Nucleus accumbens (tissue), 56 donors: ENCODE results near the gene SRGAP3.
A peak's percentile ranks its signal among the peaks of the same experiment; 100 is the strongest.

ENCODE experiments used
- DNase-seq, 56 donors: peaks; one replicate each; lab custom pipeline; 2025; lab: John Stamatoyannopoulos, UW

SRGAP3 gene

GRCh38 chr3:8996681-8997121 lies 252.7 kb downstream of the SRGAP3 start:
- peak in 47 of 56 donors; percentile 6 to 84 (median 41) for DNase-seq

- DNase-seq, result no peak
Measured at GRCh38 chr3:8996216-8996615, 253.2 kb downstream of the SRGAP3 start.

- DNase-seq, result no peak
Measured at GRCh38 chr3:8994226-8994625, 255.2 kb downstream of the SRGAP3 start.

- no peak for DNase-seq
Measured at GRCh38 chr3:8993331-8993730, 256.1 kb downstream of the SRGAP3 start.

- no peak for DNase-seq
Measured at GRCh38 chr3:8992854-8993253, 256.6 kb downstream of the SRGAP3 start.

- no peak for DNase-seq
Measured at GRCh38 chr3:8992199-8992598, 257.2 kb downstream of the SRGAP3 start.

GRCh38 chr3:8990266-8991215 lies 258.9 kb downstream of the SRGAP3 start:
- no peak for DNase-seq

GRCh38 chr3:8988791-8989558 lies 260.5 kb downstream of the SRGAP3 start:
- no peak for DNase-seq

GRCh38 chr3:8988384-8988655 lies 261.1 kb downstream of the SRGAP3 start:
- peak in 1 of 56 donors; percentile 46 for DNase-seq

GRCh38 chr3:8987645-8988383 lies 261.6 kb downstream of the SRGAP3 start:
- peak in 44 of 56 donors; percentile 9 to 84 (median 40) for DNase-seq

- DNase-seq, result no peak
Measured at GRCh38 chr3:8987226-8987625, 262.2 kb downstream of the SRGAP3 start.

- no peak for DNase-seq
Measured at GRCh38 chr3:8986741-8987140, 262.7 kb downstream of the SRGAP3 start.

GRCh38 chr3:8985876-8986275 lies 263.6 kb downstream of the SRGAP3 start:
- DNase-seq, result no peak

GRCh38 chr3:8985411-8985831 lies 264.0 kb downstream of the SRGAP3 start:
- DNase-seq, result no peak

- DNase-seq, result no peak
Measured at GRCh38 chr3:8984526-8984925, 264.9 kb downstream of the SRGAP3 start.

- no peak for DNase-seq
Measured at GRCh38 chr3:8984081-8984480, 265.4 kb downstream of the SRGAP3 start.

GRCh38 chr3:8983591-8983990 lies 265.9 kb downstream of the SRGAP3 start:
- no peak for DNase-seq

- DNase-seq, result no peak
Measured at GRCh38 chr3:8983026-8983425, 266.4 kb downstream of the SRGAP3 start.

GRCh38 chr3:8982509-8982908 lies 266.9 kb downstream of the SRGAP3 start:
- DNase-seq, result no peak

GRCh38 chr3:8981700-8982099 lies 267.7 kb downstream of the SRGAP3 start:
- DNase-seq, result no peak

- no peak for DNase-seq
Measured at GRCh38 chr3:8981296-8981695, 268.1 kb downstream of the SRGAP3 start.
